Body of pancreas (tissue), 4 donors: ENCODE measurements around the gene MYLK4.

ENCODE experiments used
- CTCF ChIP-seq, 7 experiments: fragments of 450-650 bp in 4 of 7; fragments of 200-600 bp in 3 of 7; sonication (generic) in 3 of 7; IDR thresholded peaks; one replicate each; pipeline ENCODE4 v1.5.1; 2016 to 2019; ENCODE audit warnings: antibody characterized with exemption in 7 of 7
- POLR2A ChIP-seq, 3 donors: fragments of 450-650 bp; IDR thresholded peaks; one replicate each; pipeline ENCODE4 v1.6.1; 2016; ENCODE audit warnings: antibody characterized with exemption in 3 of 3, mild to moderate bottlenecking in 2 of 3

- TF ChIP-seq POLR2A (IDR thresholded peaks at IDR 0.05) (no peak), CTCF (IDR thresholded peaks at IDR 0.05) (no peak)
Measured at GRCh38 chr6:2705256-2705655, 45.5 kb downstream of the MYLK4 start.
